ENCODE data around the gene LRP8.
"Not testable (repeated sequence)": the region's sequence is repeated elsewhere in the genome, so short reads cannot be mapped to it uniquely, and the experiment has no call there.

Gene LRP8

DNA sequence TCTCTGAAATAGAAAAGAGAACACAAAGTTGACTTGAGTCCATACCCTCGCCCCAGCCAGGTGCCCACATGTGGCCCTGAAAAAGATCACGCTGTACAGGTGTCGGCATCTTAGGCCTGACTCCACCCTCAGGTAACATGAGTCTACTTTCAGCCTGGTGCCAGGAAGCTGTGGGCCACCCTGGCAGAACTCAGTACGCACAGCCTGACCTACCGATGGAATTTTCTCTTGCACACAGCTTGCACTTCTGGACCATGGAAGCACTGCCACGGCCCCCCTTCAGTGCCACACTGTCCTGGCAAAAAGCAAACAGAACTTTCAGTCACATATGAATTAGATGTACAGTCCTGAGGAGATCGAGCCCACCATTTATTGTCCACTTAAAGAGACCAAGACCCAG is 109.7 kb downstream of the LRP8 start:
- no peak for DNase-seq (ENCODE audit: low read depth in 2 of 2)

DNA sequence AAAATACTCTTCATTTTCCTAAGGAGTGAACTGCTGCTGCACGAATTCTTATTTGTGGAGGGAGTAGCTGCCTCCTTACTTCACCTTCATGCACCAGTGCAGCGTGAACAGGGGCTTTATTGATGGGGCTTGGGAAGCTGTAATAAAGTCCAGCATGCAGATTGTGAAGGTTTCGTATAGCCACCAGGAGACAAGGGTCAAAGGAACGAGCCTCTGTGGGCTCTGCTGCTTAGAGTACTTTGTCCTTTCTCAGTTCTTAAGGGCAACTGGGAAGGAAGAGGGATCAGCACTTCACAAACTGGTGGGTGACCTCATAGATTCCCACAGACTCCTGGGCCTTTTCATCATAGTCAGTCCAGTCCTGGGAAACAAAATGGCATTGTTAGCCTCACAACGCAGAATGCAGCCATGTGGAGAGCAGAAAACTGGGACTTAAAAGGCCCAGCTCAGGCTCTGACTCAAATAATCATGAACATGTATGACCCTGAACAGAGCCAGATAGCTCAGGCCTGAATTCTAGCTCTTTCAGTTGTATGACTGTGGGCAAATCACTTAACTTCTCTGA is 113.4 kb downstream of the LRP8 start:
- DNase-seq (ENCODE audit: low read depth in 2 of 2) = no peak

DNA sequence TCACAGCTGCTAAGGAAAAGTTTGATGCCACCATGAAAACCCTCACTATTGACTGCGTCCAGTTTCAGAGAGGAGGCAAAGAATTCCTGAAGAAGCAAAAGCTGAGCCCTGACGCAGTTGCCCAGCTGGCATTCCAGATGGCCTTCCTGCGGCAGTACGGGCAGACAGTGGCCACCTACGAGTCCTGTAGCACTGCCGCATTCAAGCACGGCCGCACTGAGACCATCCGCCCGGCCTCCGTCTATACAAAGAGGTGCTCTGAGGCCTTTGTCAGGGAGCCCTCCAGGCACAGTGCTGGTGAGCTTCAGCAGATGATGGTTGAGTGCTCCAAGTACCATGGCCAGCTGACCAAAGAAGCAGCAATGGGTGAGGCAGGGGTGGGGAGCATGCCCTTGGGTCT is 116.9 kb downstream of the LRP8 start:
- DNase-seq (ENCODE audit: low read depth in 2 of 2) = no peak

DNA sequence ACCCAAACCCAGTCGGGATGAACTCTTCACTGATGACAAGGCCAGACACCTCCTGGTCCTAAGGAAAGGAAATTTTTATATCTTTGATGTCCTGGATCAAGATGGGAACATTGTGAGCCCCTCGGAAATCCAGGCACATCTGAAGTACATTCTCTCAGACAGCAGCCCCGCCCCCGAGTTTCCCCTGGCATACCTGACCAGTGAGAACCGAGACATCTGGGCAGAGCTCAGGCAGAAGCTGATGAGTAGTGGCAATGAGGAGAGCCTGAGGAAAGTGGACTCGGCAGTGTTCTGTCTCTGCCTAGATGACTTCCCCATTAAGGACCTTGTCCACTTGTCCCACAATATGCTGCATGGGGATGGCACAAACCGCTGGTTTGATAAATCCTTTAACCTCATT is 117.5 kb downstream of the LRP8 start:
- DNase-seq (ENCODE audit: low read depth in 2 of 2) = no peak

DNA sequence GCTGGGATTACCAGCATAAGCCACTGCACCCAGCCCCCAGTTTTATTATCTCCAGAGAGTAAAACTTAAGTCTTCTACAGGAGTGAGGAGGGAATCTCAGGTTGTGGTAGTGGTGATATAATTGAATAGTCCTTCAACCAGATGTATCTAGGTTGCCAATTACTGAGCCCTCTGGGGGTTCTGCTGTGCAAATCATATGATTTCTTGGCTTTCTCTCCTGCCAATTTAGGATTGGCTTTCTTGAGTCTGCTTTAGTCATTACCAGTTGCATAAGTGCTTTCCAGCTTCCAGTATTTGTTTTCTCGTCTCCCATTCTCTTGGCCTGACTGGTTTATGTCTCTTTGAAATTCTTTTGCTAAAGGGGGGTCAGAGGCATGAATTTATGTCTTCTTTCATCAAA is 120.1 kb downstream of the LRP8 start:
- no peak for DNase-seq (ENCODE audit: low read depth in 2 of 2)

DNA sequence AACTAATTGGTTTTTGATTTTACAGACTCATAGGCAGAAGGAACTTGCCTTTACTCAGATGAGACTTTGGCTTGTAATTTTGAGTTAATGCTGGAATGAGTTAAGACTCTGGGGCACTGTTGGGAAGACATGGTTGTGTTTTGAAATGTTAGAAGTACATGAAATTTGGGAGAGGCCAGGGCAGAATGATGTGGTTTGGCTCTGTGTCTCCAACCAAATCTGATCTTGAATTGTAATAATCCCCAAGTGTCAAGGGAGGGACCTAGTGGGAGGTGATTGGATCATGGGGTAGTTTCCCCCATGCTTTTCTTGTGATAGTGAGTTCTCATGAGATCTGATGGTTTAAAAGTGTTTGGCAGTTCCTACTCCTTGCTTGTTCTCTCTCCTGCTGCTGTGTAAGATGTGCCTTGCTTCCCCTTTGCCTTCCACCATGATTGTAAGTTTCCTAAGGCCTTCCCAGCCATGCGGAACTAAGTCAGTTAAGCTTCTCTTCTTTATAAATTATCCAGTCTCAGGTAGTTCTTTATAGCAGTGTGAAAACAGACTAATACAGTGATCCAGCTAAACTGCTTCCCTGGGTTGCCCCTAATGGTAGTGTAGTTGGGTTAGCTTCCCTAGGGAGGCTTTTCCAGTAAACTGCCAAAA is 121.0 kb downstream of the LRP8 start:
- no peak for DNase-seq (ENCODE audit: low read depth in 2 of 2)

DNA sequence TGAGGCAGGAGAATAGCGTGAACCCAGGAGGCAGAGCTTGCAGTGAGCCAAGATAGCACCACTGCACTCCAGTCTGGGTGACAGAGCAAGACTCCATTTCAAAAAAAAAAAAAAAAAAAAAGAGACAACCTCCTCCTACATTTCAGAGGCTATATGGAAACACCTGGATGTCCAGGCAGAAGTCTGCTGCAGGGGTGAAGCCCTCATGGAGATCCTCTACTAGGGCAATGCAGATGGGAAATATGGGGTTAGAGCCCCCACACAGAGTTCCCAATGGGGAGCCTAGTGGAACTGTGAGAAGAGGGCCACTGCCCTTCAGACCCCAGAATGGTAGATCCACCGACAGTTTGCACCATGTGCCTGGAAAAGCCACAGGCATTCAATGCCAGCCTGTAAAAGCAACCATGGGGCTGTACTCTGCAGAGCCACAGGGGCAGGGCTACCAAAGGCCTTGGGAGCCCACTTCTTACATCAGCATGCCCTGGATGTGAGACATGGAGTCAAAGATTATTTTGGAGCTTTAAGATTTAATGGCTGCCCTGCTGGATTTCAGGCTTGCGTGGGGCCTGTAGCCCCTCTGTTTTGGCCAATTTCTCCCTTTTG is 121.7 kb downstream of the LRP8 start:
- DNase-seq (ENCODE audit: low read depth in 2 of 2) = not testable (repeated sequence)

DNA sequence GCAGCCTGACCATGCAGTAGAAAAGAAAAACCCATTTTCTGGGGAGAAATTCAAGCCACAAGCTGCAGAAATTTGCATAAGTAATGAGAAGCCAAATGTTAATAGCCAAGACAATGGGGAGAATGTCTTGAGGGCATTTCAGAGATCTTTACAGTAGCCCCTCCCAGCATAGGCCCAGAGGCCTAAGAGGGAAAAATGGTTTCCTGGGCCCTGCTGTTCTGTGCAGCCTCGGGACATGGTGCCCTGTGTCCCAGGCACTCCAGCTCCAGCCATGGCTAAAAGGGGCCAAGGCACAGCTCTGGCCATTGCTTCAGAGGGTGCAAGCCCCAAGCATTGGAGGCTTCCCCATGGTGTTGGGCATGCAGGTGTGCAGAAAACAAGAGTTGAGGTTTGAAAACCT is 122.4 kb downstream of the LRP8 start:
- DNase-seq (ENCODE audit: low read depth in 2 of 2) = not testable (repeated sequence)

DNA sequence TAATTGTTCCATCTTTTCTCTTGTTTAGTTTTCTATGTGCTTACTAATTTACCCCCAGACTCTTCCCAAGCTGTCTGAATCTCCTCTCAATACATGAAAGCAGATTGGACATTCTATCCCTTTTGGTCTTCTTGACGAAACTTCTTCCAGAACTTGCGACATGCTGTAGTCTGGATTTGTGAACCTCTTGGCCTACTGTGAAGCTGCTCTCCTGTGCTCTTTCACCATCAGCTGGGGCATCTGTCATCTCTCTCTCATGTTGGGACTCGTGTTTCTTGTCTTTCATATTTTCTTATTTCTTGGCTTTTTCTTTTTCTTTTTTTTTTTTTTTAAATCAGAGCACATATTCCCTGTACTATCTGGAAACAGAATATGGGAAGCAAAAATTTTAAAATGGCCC is 124.4 kb downstream of the LRP8 start:
- DNase-seq (ENCODE audit: low read depth in 2 of 2) = no peak

DNA sequence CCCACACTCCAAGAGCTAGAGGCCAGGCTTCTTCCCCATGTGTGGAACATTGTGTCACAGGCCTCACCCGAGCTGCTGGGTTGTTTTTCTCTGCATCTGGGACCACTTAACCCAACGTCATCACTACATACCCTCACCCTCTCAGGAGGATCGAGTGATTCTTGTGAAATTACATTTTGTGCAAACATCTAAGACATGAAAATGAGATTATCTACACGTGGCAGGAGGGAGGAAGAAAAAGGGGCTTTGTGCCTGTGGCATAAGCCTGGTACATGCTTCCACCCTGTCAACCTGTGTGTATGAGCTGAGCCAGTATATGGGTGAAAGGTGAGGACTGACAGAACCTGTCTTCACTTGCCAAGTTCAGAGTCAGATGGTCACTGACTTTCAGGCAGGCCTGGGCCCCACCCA is 129.6 kb downstream of the LRP8 start:
- no peak for DNase-seq (ENCODE audit: low read depth in 2 of 2)

DNA sequence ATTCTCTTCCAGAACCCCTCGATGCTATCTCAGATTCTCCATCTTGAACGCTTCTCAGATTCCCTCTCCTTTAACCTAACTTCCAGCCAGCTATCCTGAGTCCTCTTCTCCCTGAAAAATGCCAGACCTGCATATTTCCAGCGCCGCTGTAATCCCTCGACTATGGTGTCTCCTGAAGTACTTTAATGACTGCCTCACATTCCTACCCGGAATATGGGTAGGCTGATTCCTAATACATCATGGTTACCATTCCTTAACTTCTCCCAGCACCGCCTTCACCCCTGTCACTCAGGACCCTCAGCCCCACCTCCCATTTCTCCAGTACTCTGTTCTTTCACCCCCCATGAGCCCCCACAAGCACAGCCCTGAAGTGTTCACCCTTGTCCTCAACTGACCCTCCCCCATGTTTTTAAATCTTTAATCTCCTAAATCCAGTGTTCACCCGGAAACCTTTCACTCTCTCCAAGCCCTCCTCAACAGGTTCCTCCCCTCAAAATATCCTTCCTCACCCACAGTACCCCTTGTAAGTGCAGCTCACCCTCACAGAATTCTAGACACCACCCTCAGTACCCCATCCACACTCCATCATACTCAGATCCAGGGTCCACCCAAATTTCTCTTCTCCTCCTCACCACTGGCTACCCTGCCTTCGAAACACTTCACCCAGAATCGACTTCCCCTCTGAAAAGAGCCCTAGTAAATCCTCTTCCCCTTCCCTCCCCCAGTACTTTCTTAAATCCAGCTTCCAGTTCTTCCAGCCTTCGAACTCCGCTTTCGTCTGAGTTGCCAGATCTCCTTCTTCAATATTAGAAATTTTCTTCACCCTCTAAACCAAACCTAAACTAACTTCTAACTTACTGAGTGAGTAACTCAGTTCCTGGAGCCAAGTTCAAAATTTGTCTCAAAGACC is 130.3 kb downstream of the LRP8 start:
- no peak for DNase-seq (ENCODE audit: low read depth in 2 of 2)

DNA sequence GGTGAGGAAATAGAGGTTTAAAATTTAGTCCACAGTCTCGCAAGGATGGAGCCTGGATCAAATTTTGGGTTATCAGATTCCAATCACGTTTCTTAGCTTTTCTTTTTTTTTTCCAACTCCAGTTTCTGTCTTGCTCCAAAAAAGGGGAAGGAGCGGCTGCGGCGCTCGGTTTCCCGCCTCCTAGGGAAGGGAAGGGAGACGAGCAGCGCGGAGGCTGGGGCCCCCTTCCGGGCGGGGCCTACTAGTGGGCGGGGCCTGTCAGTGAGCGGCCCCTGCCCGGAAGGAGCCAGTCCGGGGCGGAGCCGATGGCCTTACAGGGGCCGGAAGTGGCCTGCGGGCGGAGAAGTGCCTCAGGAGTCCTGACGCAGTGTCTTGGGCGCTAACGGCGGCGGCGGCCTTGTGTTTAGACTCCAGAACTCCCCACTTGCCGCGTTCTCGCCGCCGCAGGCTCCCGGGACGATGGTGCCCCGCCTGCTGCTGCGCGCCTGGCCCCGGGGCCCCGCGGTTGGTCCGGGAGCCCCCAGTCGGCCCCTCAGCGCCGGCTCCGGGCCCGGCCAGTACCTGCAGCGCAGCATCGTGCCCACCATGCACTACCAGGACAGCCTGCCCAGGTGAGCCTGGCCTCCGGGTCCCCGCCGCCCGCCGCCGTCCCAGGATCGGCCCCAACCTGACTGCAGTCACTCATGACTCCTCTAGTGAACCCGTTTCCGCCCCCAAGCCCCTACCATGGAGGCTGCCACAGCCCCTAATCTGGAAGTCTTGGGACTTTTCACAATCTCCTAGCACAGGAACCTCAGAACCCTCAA is 131.2 kb downstream of the LRP8 start, which contains the start of gene CPT2:
CPT2 (plus strand) TSS at position 340 of the 806 bp plus-strand sequence; CDS start at position 460, 120 bp downstream.
- DNase-seq (ENCODE audit: low read depth in 2 of 2) = peak; percentile 76 to 80

DNA sequence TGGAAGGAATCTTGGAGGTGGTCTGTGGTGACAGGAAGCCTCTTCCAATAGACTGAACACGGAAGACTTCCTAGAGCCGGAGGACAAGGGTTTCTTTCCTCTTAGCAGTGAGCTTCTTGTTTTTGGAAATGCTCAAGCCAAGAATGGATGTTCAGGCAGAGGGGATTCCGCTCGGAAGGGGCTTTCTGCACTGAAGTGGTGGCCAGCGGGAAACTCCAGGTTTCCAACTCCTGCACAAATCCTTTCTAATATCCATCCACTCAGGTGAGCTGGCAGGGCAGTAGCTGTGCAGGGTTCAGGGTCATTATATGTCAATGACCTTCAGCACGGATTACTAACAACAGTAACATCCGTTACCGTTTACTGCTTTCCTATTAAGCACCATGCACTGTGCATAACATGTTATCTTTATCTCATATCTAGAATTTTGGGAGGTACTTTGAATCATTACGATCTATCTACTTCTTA is 131.8 kb downstream of the LRP8 start:
- DNase-seq (ENCODE audit: low read depth in 2 of 2) = no peak

DNA sequence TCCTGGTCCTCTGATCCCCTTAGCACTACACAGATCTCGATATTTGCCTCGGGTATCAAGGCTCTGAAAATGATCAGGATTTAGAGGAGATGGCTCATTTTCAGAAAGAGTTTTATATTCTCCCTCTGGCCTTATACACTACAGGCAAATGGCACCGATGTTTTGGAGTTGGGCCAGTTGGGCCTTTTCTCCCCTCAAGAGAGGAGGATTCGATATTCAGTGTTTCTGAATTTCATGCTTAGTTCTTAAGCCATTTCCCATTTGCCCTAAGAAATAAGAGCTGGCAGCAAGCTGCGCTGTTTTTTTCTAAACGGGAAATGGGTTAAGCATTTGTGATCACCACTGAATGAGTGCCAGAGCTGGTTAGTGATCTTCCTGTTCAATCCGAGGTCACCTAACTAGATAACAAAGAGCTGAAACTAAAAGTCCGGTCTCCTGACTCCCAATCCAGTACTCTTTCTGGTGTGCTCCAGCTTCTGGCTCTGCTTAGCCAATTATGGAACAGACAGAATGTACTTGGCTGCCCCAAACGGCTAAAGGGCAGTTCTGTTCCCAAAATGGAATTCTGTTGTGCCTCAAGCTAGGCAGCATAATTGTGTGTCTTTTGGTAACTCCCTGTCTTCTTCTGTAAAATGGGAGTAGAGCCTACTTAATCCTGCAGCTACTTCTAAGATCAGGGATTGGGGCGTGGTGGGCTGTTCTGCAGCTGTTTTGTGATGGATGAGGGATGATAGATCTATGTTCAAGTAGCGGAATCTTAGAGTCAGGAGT is 132.4 kb downstream of the LRP8 start:
- no peak for DNase-seq (ENCODE audit: low read depth in 2 of 2)

All from stimulated activated CD8-positive, alpha-beta memory T cell treated with anti-CD3 and anti-CD28 coated beads, Interleukin-15, amount 100 ng/mL, for 4 hours (primary cell).